B cell (primary cell): ENCODE measurements around the gene NUBP2. TPM values are rescaled to one million over a fixed set of nuclear protein-coding genes. Genes with fewer than 3 reads are reported as not detected.

Experiments
- ATAC-seq: fragments of 200-7000 bp; cut with Tn5 transposase; one replicate; pipeline ENCODE4 v1.10.0; 2021; ENCODE audit warnings: low read depth, mild to moderate bottlenecking, moderate number of reproducible peaks, moderate library complexity
- CTCF ChIA-PET: fragments of 350-600 bp; sonication (Branson Sonifier 250); formaldehyde crosslinking; loops from one replicate; lab custom pipeline; 2021; ENCODE audit warnings: antibody characterized with exemption, inconsistent platforms; lab: Charles Lee
- POLR2A ChIA-PET: fragments of 350-600 bp; sonication (Branson Sonifier 250); formaldehyde crosslinking; loops from one replicate; lab custom pipeline; 2021; ENCODE audit warnings: antibody characterized with exemption; lab: Charles Lee
- DNase-seq: peaks from one replicate; pipeline ENCODE4 v3.0.0; 2013
- H2AFZ ChIP-seq: 2 replicates; pipeline ENCODE4 v1.6.1; 2012; ENCODE audit warnings: mild to moderate bottlenecking, low read depth, low read length; ENCODE audit not compliant: insufficient read depth, poor library complexity, severe bottlenecking
- H3K27ac ChIP-seq, 2 donors: 1 replicate in 1 of 2; 2 replicates in 1 of 2; pipeline ENCODE4 v1.5.1; 2012 to 2013; ENCODE audit warnings: low read length in 2 of 2, mild to moderate bottlenecking in 2 of 2, moderate library complexity in 1 of 2
- H3K27me3 ChIP-seq, 4 experiments: fragments of 200-600 bp in 1 of 4; sonication (generic) in 1 of 4; replicated peaks in 1 of 4; 1 replicate in 2 of 4; 2 replicates in 2 of 4; pipeline versions ENCODE4 v1.6.1 to v1.7.0; 2013 to 2016; ENCODE audit warnings: low read length in 3 of 4, mild to moderate bottlenecking in 2 of 4, mixed read lengths in 1 of 4, moderate library complexity in 1 of 4; ENCODE audit not compliant: insufficient read depth in 4 of 4, control insufficient read depth in 3 of 4; ENCODE audit errors: control extremely low read depth in 1 of 4
- H3K36me3 ChIP-seq, 2 experiments: replicated peaks in 1 of 2; 1 replicate in 1 of 2; 2 replicates in 1 of 2; pipeline versions ENCODE4 v1.6.1 to v1.7.1; 2013; ENCODE audit warnings: low read length in 1 of 2; ENCODE audit not compliant: insufficient read depth in 2 of 2, control insufficient read depth in 1 of 2; ENCODE audit errors: control extremely low read depth in 1 of 2, extremely low read depth in 1 of 2
- H3K4me1 ChIP-seq, 2 donors: fragments of 200-600 bp in 1 of 2; sonication (generic) in 1 of 2; 1 replicate in 1 of 2; 2 replicates in 1 of 2; pipeline versions ENCODE4 v1.5.1 to v1.6.1; 2013 to 2017; ENCODE audit warnings: low read length in 2 of 2; ENCODE audit not compliant: control insufficient read depth in 2 of 2, insufficient read depth in 2 of 2
- H3K4me2 ChIP-seq: replicated peaks from 2 replicates; pipeline ENCODE3; 2012; ENCODE audit warnings: mild to moderate bottlenecking, low read depth, low read length; ENCODE audit not compliant: poor library complexity, severe bottlenecking
- H3K4me3 ChIP-seq, 5 experiments: fragments of 200-600 bp in 1 of 5; sonication (generic) in 1 of 5; 1 replicate in 3 of 5; 2 replicates in 2 of 5; pipeline versions ENCODE4 v1.5.1 to v1.7.0; 2011 to 2016; ENCODE audit warnings: low read length in 4 of 5, mild to moderate bottlenecking in 4 of 5, low read depth in 2 of 5, control low read depth in 1 of 5, moderate library complexity in 1 of 5; ENCODE audit not compliant: insufficient read depth in 1 of 5; ENCODE audit errors: control extremely low read depth in 1 of 5, extremely low read depth in 1 of 5
- H3K79me2 ChIP-seq: fragments of 200-600 bp; sonication (generic); one replicate; pipeline ENCODE4 v1.6.0; 2016; ENCODE audit warnings: low read length; ENCODE audit not compliant: control insufficient read depth, insufficient read depth
- H3K9ac ChIP-seq: fragments of 200-600 bp; sonication (generic); 2 replicates; pipeline ENCODE4 v1.6.1; 2017; ENCODE audit warnings: mild to moderate bottlenecking, low read length, moderate library complexity
- H3K9me3 ChIP-seq, 3 donors: one replicate each; pipeline versions ENCODE4 v1.6.1 to v1.7.1; 2013; ENCODE audit warnings: low read length in 2 of 3; ENCODE audit not compliant: control insufficient read depth in 2 of 3, insufficient read depth in 1 of 3; ENCODE audit errors: control extremely low read depth in 1 of 3
- H4K20me1 ChIP-seq: 2 replicates; pipeline ENCODE4 v1.6.0; 2012; ENCODE audit warnings: mild to moderate bottlenecking, low read length; ENCODE audit not compliant: insufficient read depth, control insufficient read depth, poor library complexity, severe bottlenecking
- H3K27ac Mint-ChIP-seq: one replicate; pipeline ENCODE4 v1.8.0; 2021; ENCODE audit warnings: mixed read lengths
- H3K27me3 Mint-ChIP-seq: one replicate; pipeline ENCODE4 v1.8.0; 2021; ENCODE audit warnings: mixed read lengths
- H3K4me1 Mint-ChIP-seq: one replicate; pipeline ENCODE4 v1.8.0; 2021; ENCODE audit warnings: mixed read lengths
- H3K4me3 Mint-ChIP-seq: one replicate; pipeline ENCODE4 v1.8.0; 2021; ENCODE audit warnings: mixed read lengths
- H3K9me3 Mint-ChIP-seq: one replicate; pipeline ENCODE4 v1.8.0; 2022; ENCODE audit warnings: mixed read lengths; ENCODE audit not compliant: insufficient read depth
- CTCF ChIP-seq: fragments of 200-600 bp; IDR thresholded peaks from one replicate; pipeline ENCODE4 v1.8.0; 2022; ENCODE audit warnings: antibody characterized with exemption, mild to moderate bottlenecking
- EZH2 ChIP-seq: IDR thresholded peaks from 2 replicates; pipeline ENCODE4 v1.6.1; 2012; ENCODE audit warnings: borderline replicate concordance, low read depth, mild to moderate bottlenecking, moderate library complexity, low read length; ENCODE audit not compliant: insufficient read depth, poor library complexity, severe bottlenecking
- WGBS: methylation state at CpG from one replicate; pipeline ENCODE4 v1.1.5; 2013; ENCODE audit warnings: missing lambda C conversion rate; ENCODE audit not compliant: insufficient coverage; 5-methylcytosine and 5-hydroxymethylcytosine counted together
- intact Hi-C: fragments of 100-400 bp; cut with micrococcal nuclease; formaldehyde crosslinking; loops from one replicate; pipeline ENCODE4 v1.10.0; 2022
- polyA plus RNA-seq: library from polyadenylated mRNA; depleted of rRNA; stranded (reverse); fragments of >200 nt; gene quantifications from 2 replicates; pipeline ENCODE4 v1.2.3, GENCODE V29; 2012
- total RNA-seq, 2 donors: library from RNA; stranded (reverse); fragments of 120-200 nt in 1 of 2; gene quantifications; 1 replicate in 1 of 2; 2 replicates in 1 of 2; pipeline versions ENCODE4 v1.2.3 to v1.2.4, GENCODE V29; 2013 to 2022

NUBP2 gene
- total and polyA plus RNA-seq, 2 donors (not counting 1 experiment from before 2014, with no cell fraction given): 50.2 to 71.7 TPM

DNA sequence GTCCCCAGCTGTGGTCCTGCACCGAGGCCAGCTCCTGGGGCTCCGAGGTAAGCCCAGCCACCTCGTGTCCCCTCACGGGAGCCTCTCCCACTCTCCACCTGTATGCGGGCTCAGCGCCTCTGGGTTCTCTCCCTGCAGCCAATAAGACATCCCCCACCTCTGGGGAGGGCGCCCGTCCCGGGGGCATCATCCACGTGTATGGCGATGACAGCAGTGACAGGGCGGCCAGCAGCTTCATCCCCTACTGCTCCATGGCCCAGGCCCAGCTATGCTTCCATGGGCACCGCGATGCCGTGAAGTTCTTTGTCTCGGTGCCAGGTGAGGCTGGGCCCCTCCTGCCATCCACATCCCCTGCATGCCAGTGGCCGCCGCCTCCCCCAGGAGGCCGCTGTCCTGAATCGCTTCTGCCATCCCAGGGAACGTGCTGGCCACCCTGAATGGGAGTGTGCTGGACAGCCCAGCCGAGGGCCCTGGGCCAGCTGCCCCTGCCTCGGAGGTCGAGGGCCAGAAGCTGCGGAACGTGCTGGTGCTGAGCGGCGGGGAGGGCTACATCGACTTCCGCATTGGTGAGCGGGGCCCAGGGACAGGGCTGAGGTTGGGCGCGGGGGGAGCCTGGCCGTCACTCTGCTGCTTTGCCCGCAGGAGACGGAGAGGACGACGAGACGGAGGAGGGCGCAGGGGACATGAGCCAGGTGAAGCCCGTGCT lies 14.5 kb upstream of the NUBP2 start:
- ChIA-PET CTCF (interaction anchor here (1.2 kb wide), 1 partner anchor 62 kb away, joined by 4 read pairs; the partner anchor contains the start of gene MAPK8IP3), POLR2A (interaction anchor here (1.1 kb wide), 1 partner anchor 9 kb away, joined by 3 read pairs; no protein-coding TSS in a partner anchor)
- DNase-seq (no peak), ATAC-seq (no peak)
- peaks cover 0 to 4% (median 0%) of the 10 kb centered on the region in 3 donors for H3K9me3 ChIP-seq
- no peak overlapping the region for H3K27ac ChIP-seq
- no peak overlapping the region for H2AFZ ChIP-seq
- no peak overlapping the region for H3K4me3 ChIP-seq
- H3K79me2 ChIP-seq: peaks cover 4% of the 10 kb centered on the region
- no peak overlapping the region for H3K4me2 ChIP-seq
- H3K27me3 ChIP-seq: no peaks in the 10 kb centered on the region
- H3K36me3 ChIP-seq: peaks cover 0 to 51% of the 10 kb centered on the region in 2 experiments
- H3K4me3 Mint-ChIP-seq: no peak overlapping the region
- peaks cover 11 to 18% of the 10 kb centered on the region in 2 donors for H3K4me1 ChIP-seq
- TF ChIP-seq EZH2: no peak
- H3K9ac ChIP-seq: no peak overlapping the region
- intact Hi-C loops: no loop called here
- peaks cover 29% of the 10 kb centered on the region for H4K20me1 ChIP-seq
- H3K9me3 Mint-ChIP-seq: no peaks in the 10 kb centered on the region
- H3K27ac Mint-ChIP-seq: peak overlapping the region; percentile 74
- H3K27me3 Mint-ChIP-seq: no peaks in the 10 kb centered on the region
- 97% methylated on average over 40 of the region's 41 CpGs for WGBS
- H3K4me1 Mint-ChIP-seq: peaks cover 15% of the 10 kb centered on the region

- Histone ChIP-seq H3K4me2 (no peak overlapping the region), H3K27ac (no peak overlapping the region), H3K27me3 (no peaks in the 10 kb centered on the region), H3K79me2 (peaks cover 9% of the 10 kb centered on the region), H3K4me3 (no peak overlapping the region), H3K9ac (no peak overlapping the region), H2AFZ (no peak overlapping the region), H3K4me1 (peaks cover 13 to 21% of the 10 kb centered on the region in 2 donors), H3K9me3 (peaks cover 0 to 3% (median 0%) of the 10 kb centered on the region in 3 donors), H4K20me1 (peaks cover 28% of the 10 kb centered on the region), H3K36me3 (peaks cover 0 to 47% of the 10 kb centered on the region in 2 experiments)
- ATAC-seq: no peak
- Mint-ChIP-seq H3K27me3 (no peaks in the 10 kb centered on the region), H3K4me1 (peaks cover 16% of the 10 kb centered on the region), H3K4me3 (no peak overlapping the region), H3K27ac (no peak overlapping the region), H3K9me3 (no peaks in the 10 kb centered on the region)
- no peak for DNase-seq
- ChIA-PET CTCF (interaction anchor here (1.2 kb wide), 1 partner anchor 63 kb away, joined by 4 read pairs; the partner anchor contains the start of gene MAPK8IP3), POLR2A (no interaction called here)
- intact Hi-C loops: no loop called here
- TF ChIP-seq EZH2: no peak
- TF ChIP-seq CTCF: no peak
- 91% methylated on average over 21 of the region's 26 CpGs for WGBS
Observed at GRCh38 chr16:1768767-1769401, 13.9 kb upstream of the NUBP2 start.
